Measurements from ENCODE around the gene TMC6.

DNA sequence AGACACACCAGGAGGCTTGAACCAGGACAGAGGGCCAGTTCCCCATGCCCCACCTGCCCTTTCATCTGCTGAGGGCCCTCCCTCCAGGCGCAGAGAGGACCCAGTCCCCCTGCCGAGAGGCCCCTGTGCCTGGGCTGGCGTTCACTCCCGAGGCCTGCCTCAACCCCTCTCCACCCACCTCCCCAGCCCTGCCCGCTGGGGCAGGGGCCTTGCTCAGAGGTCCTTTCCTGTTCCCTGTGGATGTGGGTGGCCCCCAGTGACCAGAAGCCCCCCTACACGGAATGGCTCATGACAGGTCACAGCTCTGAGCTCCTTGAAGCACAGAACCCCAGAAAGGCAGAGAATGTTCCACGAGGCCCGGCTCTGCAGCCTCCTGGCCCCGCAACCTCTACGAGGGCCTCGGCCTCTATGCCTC, 6.7 kb downstream of the TMC6 start:
- TF ChIP-seq, protein P1, sequence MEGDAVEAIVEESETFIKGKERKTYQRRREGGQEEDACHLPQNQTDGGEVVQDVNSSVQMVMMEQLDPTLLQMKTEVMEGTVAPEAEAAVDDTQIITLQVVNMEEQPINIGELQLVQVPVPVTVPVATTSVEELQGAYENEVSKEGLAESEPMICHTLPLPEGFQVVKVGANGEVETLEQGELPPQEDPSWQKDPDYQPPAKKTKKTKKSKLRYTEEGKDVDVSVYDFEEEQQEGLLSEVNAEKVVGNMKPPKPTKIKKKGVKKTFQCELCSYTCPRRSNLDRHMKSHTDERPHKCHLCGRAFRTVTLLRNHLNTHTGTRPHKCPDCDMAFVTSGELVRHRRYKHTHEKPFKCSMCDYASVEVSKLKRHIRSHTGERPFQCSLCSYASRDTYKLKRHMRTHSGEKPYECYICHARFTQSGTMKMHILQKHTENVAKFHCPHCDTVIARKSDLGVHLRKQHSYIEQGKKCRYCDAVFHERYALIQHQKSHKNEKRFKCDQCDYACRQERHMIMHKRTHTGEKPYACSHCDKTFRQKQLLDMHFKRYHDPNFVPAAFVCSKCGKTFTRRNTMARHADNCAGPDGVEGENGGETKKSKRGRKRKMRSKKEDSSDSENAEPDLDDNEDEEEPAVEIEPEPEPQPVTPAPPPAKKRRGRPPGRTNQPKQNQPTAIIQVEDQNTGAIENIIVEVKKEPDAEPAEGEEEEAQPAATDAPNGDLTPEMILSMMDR (conservative IDR thresholded peaks at IDR 0.05; ENCODE audit: low read length) = no peak
- no peak for TF ChIP-seq EZH2phosphoT487 (IDR thresholded peaks at IDR 0.05; ENCODE audit: borderline replicate concordance, low read depth, low read length)

Data from OCI-LY7 (cell line).